ENCODE data around the gene KMO.

Gene KMO

DNA sequence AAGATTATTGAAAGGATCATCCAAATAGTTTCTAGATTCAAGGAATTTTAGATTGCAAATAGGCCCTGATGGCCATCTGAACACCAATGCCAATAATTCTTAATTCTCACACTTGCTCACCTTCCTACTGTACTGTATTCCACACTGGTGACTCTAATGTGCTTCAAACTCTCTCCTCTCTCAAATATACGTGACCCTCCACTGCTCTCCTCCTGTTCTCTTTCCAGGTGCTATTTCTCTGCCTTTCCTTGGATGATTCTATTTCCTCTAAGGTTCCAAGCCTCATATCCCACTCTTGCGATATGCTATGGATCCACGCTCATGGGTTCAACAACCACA, 28.6 kb downstream of the KMO start:
- TF ChIP-seq EZH2phosphoT487 (IDR thresholded peaks at IDR 0.05; ENCODE audit: borderline replicate concordance, low read length), result no peak
- TF ChIP-seq, protein P1, sequence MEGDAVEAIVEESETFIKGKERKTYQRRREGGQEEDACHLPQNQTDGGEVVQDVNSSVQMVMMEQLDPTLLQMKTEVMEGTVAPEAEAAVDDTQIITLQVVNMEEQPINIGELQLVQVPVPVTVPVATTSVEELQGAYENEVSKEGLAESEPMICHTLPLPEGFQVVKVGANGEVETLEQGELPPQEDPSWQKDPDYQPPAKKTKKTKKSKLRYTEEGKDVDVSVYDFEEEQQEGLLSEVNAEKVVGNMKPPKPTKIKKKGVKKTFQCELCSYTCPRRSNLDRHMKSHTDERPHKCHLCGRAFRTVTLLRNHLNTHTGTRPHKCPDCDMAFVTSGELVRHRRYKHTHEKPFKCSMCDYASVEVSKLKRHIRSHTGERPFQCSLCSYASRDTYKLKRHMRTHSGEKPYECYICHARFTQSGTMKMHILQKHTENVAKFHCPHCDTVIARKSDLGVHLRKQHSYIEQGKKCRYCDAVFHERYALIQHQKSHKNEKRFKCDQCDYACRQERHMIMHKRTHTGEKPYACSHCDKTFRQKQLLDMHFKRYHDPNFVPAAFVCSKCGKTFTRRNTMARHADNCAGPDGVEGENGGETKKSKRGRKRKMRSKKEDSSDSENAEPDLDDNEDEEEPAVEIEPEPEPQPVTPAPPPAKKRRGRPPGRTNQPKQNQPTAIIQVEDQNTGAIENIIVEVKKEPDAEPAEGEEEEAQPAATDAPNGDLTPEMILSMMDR (IDR thresholded peaks at IDR 0.05; ENCODE audit: low read depth, low read length, poor library complexity, severe bottlenecking), result no peak
- no peaks in the 10 kb centered on the region for H4K20me1 ChIP-seq (ENCODE audit: control insufficient read depth, insufficient read depth, low read depth, low read length)
- H3K27ac ChIP-seq (ENCODE audit: low read depth, low read length), result no peak overlapping the region

DNA sequence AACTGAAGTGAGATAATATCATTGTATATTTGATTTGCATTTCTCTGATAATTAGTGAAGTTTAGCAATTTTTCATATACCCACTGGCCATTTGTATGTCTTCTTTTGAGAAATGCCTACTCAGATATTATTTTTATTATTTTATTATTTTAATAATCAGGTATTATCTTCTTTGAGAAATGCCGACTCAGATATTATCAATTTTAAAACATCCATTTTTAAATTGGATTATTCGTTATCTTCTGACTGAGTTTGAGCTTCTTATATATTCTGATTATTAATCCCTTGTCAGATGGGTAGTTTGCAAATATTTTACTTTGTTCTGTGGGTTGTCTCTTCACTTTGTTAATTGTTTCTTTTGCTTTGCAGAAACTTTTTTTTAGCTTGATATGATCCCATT, 37.7 kb downstream of the KMO start:
- H4K20me1 ChIP-seq (ENCODE audit: control insufficient read depth, insufficient read depth, low read depth, low read length), result no peaks in the 10 kb centered on the region
- H3F3A ChIP-seq (ENCODE audit: control insufficient read depth, insufficient read depth), result no peaks in the 10 kb centered on the region
- H3K36me3 ChIP-seq (ENCODE audit: control insufficient read depth, low read length), result no peaks in the 10 kb centered on the region
- no peak overlapping the region for H3K27ac ChIP-seq (ENCODE audit: low read depth, low read length)
- TF ChIP-seq, protein P1 (IDR thresholded peaks at IDR 0.05; ENCODE audit: low read depth, low read length, poor library complexity, severe bottlenecking), result no peak
- no peak for TF ChIP-seq EZH2phosphoT487 (IDR thresholded peaks at IDR 0.05; ENCODE audit: borderline replicate concordance, low read length)
- no peaks in the 10 kb centered on the region for H3K9me3 ChIP-seq (ENCODE audit: control insufficient read depth, insufficient read depth, low read length)
- no peaks in the 10 kb centered on the region for H3K27me3 ChIP-seq (ENCODE audit: control insufficient read depth, low read length)
- no peak overlapping the region for H3K4me3 ChIP-seq (ENCODE audit: low read length)
- H3K4me2 ChIP-seq (ENCODE audit: low read length), result no peak overlapping the region
- no peaks in the 10 kb centered on the region for H3K4me1 ChIP-seq (ENCODE audit: control insufficient read depth, low read length)
- no peaks in the 10 kb centered on the region for H3K9me2 ChIP-seq (replicated peaks; ENCODE audit: control insufficient read depth, low read length)
- H3K79me2 ChIP-seq (ENCODE audit: control insufficient read depth, low read length), result no peaks in the 10 kb centered on the region

More for the DNA sequence above, 28.6 kb downstream of the KMO start:
- Histone ChIP-seq H3K9me3 (ENCODE audit: control insufficient read depth, insufficient read depth, low read length) (no peaks in the 10 kb centered on the region), H3K9me2 (replicated peaks; ENCODE audit: control insufficient read depth, low read length) (no peaks in the 10 kb centered on the region), H3K27me3 (ENCODE audit: control insufficient read depth, low read length) (no peaks in the 10 kb centered on the region), H3K36me3 (ENCODE audit: control insufficient read depth, low read length) (peaks cover 22% of the 10 kb centered on the region), H3K4me2 (ENCODE audit: low read length) (no peak overlapping the region), H3K79me2 (ENCODE audit: control insufficient read depth, low read length) (no peaks in the 10 kb centered on the region), H3K4me1 (ENCODE audit: control insufficient read depth, low read length) (peaks cover 5% of the 10 kb centered on the region), H3F3A (ENCODE audit: control insufficient read depth, insufficient read depth) (no peaks in the 10 kb centered on the region), H3K4me3 (ENCODE audit: low read length) (no peak overlapping the region)

DNA sequence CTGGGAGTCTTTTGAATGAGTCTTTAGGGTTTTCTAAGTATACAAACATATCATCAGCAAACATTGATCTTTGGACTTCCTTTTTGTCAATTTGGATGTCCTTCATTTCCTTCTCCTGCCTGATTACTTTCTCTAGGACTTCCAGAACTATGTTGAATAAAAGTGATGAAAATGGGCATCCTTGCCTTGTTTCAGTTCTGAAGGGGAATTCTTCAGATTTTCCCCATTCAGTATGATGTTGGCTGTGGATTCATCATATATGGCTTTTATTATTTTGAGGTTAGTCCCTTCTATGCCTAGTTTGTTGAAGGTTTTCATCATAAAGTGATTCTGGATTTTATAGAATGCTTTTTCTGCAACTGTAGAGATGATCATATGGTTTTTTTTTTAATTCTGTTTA, 42.0 kb downstream of the KMO start:
- TF ChIP-seq, protein P1 (IDR thresholded peaks at IDR 0.05; ENCODE audit: low read depth, low read length, poor library complexity, severe bottlenecking), result no peak
- TF ChIP-seq EZH2phosphoT487 (IDR thresholded peaks at IDR 0.05; ENCODE audit: borderline replicate concordance, low read length), result no peak
- Histone ChIP-seq H3K4me1 (ENCODE audit: control insufficient read depth, low read length) (no peaks in the 10 kb centered on the region), H3K79me2 (ENCODE audit: control insufficient read depth, low read length) (no peaks in the 10 kb centered on the region), H3K27me3 (ENCODE audit: control insufficient read depth, low read length) (no peaks in the 10 kb centered on the region), H3K36me3 (ENCODE audit: control insufficient read depth, low read length) (peaks cover 14% of the 10 kb centered on the region), H3K9me2 (replicated peaks; ENCODE audit: control insufficient read depth, low read length) (no peaks in the 10 kb centered on the region), H3K4me2 (ENCODE audit: low read length) (no peak overlapping the region), H4K20me1 (ENCODE audit: control insufficient read depth, insufficient read depth, low read depth, low read length) (no peaks in the 10 kb centered on the region), H3K27ac (ENCODE audit: low read depth, low read length) (no peak overlapping the region), H3K9me3 (ENCODE audit: control insufficient read depth, insufficient read depth, low read length) (no peaks in the 10 kb centered on the region), H3F3A (ENCODE audit: control insufficient read depth, insufficient read depth) (no peaks in the 10 kb centered on the region), H3K4me3 (ENCODE audit: low read length) (no peak overlapping the region)

- Histone ChIP-seq H3K4me2 (ENCODE audit: low read length) (no peak overlapping the region), H3F3A (ENCODE audit: control insufficient read depth, insufficient read depth) (no peaks in the 10 kb centered on the region), H3K4me1 (ENCODE audit: control insufficient read depth, low read length) (no peaks in the 10 kb centered on the region), H3K27ac (ENCODE audit: low read depth, low read length) (no peak overlapping the region), H3K36me3 (ENCODE audit: control insufficient read depth, low read length) (peaks cover 31% of the 10 kb centered on the region), H3K9me2 (replicated peaks; ENCODE audit: control insufficient read depth, low read length) (no peaks in the 10 kb centered on the region), H4K20me1 (ENCODE audit: control insufficient read depth, insufficient read depth, low read depth, low read length) (no peaks in the 10 kb centered on the region), H3K4me3 (ENCODE audit: low read length) (no peak overlapping the region), H3K79me2 (ENCODE audit: control insufficient read depth, low read length) (no peaks in the 10 kb centered on the region), H3K27me3 (ENCODE audit: control insufficient read depth, low read length) (no peaks in the 10 kb centered on the region), H3K9me3 (ENCODE audit: control insufficient read depth, insufficient read depth, low read length) (no peaks in the 10 kb centered on the region)
- no peak for TF ChIP-seq EZH2phosphoT487 (IDR thresholded peaks at IDR 0.05; ENCODE audit: borderline replicate concordance, low read length)
- TF ChIP-seq, protein P1 (IDR thresholded peaks at IDR 0.05; ENCODE audit: low read depth, low read length, poor library complexity, severe bottlenecking), result no peak
Measured at GRCh38 chr1:241579434-241579833, 47.3 kb downstream of the KMO start.
